ENCODE data around the gene SERTAD4.

The SERTAD4 gene

GRCh38 chr1:210244746-210245367, 12.3 kb downstream of the SERTAD4 start (continued):
- no peak for TF ChIP-seq CSRNP3 (CRISPR knock-in tag; IDR thresholded peaks at IDR 0.05)

GRCh38 chr1:210246447-210246846, 13.9 kb downstream of the SERTAD4 start:
- ATAC-seq = no peak
- TF ChIP-seq ZFP30 (CRISPR knock-in tag; IDR thresholded peaks at IDR 0.05) (no peak), TCF4 (CRISPR knock-in tag; IDR thresholded peaks at IDR 0.05; ENCODE audit: borderline replicate concordance) (no peak), BACH2 (CRISPR knock-in tag; IDR thresholded peaks at IDR 0.05; ENCODE audit: borderline replicate concordance) (no peak), POU6F1 (CRISPR knock-in tag; IDR thresholded peaks at IDR 0.05; ENCODE audit: borderline replicate concordance, low read depth) (no peak), ZFP3 (CRISPR knock-in tag; IDR thresholded peaks at IDR 0.05) (no peak)

- ATAC-seq = no peak
- TF ChIP-seq ZNF8 (CRISPR knock-in tag; IDR thresholded peaks at IDR 0.05) (no peak), ZFP30 (CRISPR knock-in tag; IDR thresholded peaks at IDR 0.05) (no peak)
These were observed 15.7 kb downstream of the SERTAD4 start for GRCh38 chr1:210248341-210248740.

GRCh38 chr1:210250665-210250997, 18.0 kb downstream of the SERTAD4 start:
- TF ChIP-seq ZNF70 (CRISPR knock-in tag; IDR thresholded peaks at IDR 0.05) = no peak
- TF ChIP-seq ZNF8 (CRISPR knock-in tag; IDR thresholded peaks at IDR 0.05) = no peak
- TF ChIP-seq CSRNP3 (CRISPR knock-in tag; IDR thresholded peaks at IDR 0.05) = no peak
- TF ChIP-seq OSR1 (CRISPR knock-in tag; IDR thresholded peaks at IDR 0.05) = no peak
- TF ChIP-seq ZFP30 (CRISPR knock-in tag; IDR thresholded peaks at IDR 0.05) = no peak
- TF ChIP-seq TOX (CRISPR knock-in tag; IDR thresholded peaks at IDR 0.05; ENCODE audit: borderline replicate concordance) = no peak
- no peak for TF ChIP-seq POU6F1 (CRISPR knock-in tag; IDR thresholded peaks at IDR 0.05; ENCODE audit: borderline replicate concordance, low read depth)
- no peak for TF ChIP-seq ISL1 (CRISPR knock-in tag; IDR thresholded peaks at IDR 0.05)
- TF ChIP-seq PATZ1 (CRISPR knock-in tag; IDR thresholded peaks at IDR 0.05; ENCODE audit: borderline replicate concordance) = no peak
- TF ChIP-seq CSDC2 (CRISPR knock-in tag; IDR thresholded peaks at IDR 0.05) = no peak
- no peak for TF ChIP-seq TCF4 (CRISPR knock-in tag; IDR thresholded peaks at IDR 0.05; ENCODE audit: borderline replicate concordance)
- no peak for TF ChIP-seq ESRRG (CRISPR knock-in tag; IDR thresholded peaks at IDR 0.05)
- no peak for TF ChIP-seq RARB (CRISPR knock-in tag; IDR thresholded peaks at IDR 0.05)
- peak; percentile 78 for ATAC-seq

GRCh38 chr1:210250998-210251679, 18.5 kb downstream of the SERTAD4 start:
- ATAC-seq = peak; percentile 82
- TF ChIP-seq TSHZ2 (CRISPR knock-in tag; IDR thresholded peaks at IDR 0.05) (no peak), ZC3H10 (CRISPR knock-in tag; IDR thresholded peaks at IDR 0.05) (no peak), ARNTL (CRISPR knock-in tag; IDR thresholded peaks at IDR 0.05; ENCODE audit: borderline replicate concordance, low read depth) (no peak), ISL1 (CRISPR knock-in tag; IDR thresholded peaks at IDR 0.05) (no peak), CSDC2 (CRISPR knock-in tag; IDR thresholded peaks at IDR 0.05) (no peak), TOX (CRISPR knock-in tag; IDR thresholded peaks at IDR 0.05; ENCODE audit: borderline replicate concordance) (no peak), RARB (CRISPR knock-in tag; IDR thresholded peaks at IDR 0.05) (no peak), ZNF8 (CRISPR knock-in tag; IDR thresholded peaks at IDR 0.05) (no peak), SNAI2 (CRISPR knock-in tag; IDR thresholded peaks at IDR 0.05) (no peak), CREB5 (CRISPR knock-in tag; IDR thresholded peaks at IDR 0.05; ENCODE audit: low read depth) (no peak), GLIS3 (CRISPR knock-in tag; IDR thresholded peaks at IDR 0.05) (no peak), ZNF70 (CRISPR knock-in tag; IDR thresholded peaks at IDR 0.05) (peak; percentile 93)

Data from SK-N-SH treated with all-trans-retinoic acid at 6 μM for 48 hours (cell line).